ENCODE data around the gene RMND5B. TPM values are rescaled to one million over a fixed set of nuclear protein-coding genes. Genes with fewer than 3 reads are reported as not detected.

The RMND5B gene
- total and polyA plus RNA-seq, 7 donors, result 43.5 to 80.2 (median 53.6) TPM

DNA sequence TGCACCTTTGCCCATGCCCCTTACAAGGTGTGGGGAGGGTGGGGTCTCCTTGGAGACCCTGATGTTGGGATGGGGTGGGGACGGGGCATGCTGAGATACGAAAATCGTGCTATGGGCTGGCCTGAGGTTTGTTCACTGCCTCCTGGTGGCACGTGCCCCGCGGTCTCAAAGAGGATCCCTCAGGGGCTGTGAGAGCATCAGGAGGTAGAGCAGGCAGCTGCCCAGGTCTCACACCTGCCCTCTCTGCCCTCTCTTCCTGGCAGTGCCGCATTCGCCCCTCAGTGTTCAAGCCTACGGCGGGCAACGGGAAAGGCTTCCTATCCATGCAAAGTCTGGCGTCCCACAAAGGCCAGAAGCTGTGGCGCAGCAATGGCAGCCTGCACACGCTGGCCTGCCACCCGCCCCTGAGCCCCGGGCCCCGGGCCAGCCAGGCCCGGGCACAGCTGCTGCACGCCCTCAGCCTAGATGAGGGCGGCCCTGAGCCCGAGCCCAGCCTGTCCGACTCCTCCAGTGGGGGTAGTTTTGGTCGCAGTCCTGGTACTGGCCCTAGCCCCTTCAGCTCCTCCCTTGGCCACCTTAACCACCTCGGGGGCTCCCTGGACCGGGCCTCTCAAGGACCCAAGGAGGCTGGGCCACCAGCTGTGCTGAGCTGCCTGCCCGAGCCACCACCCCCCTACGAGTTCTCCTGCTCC is 10.8 kb upstream of the RMND5B start:
- H3K4me1 ChIP-seq, result peaks cover 46% of the 10 kb centered on the region
- TF ChIP-seq, protein P1, sequence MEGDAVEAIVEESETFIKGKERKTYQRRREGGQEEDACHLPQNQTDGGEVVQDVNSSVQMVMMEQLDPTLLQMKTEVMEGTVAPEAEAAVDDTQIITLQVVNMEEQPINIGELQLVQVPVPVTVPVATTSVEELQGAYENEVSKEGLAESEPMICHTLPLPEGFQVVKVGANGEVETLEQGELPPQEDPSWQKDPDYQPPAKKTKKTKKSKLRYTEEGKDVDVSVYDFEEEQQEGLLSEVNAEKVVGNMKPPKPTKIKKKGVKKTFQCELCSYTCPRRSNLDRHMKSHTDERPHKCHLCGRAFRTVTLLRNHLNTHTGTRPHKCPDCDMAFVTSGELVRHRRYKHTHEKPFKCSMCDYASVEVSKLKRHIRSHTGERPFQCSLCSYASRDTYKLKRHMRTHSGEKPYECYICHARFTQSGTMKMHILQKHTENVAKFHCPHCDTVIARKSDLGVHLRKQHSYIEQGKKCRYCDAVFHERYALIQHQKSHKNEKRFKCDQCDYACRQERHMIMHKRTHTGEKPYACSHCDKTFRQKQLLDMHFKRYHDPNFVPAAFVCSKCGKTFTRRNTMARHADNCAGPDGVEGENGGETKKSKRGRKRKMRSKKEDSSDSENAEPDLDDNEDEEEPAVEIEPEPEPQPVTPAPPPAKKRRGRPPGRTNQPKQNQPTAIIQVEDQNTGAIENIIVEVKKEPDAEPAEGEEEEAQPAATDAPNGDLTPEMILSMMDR (IDR thresholded peaks at IDR 0.05), result no peak
- peak overlapping the region; percentile 71 for H3K27ac ChIP-seq
- H3K9me3 ChIP-seq, result no peaks in the 10 kb centered on the region
- DNase-seq (no peak), ATAC-seq (peak in 3 of 4 donors; percentile 20 to 56 (median 22))
- 41 to 54% (median 47%) methylated on average over 17 to 27 of the region's 27 CpGs for WGBS, 3 donors
- peaks cover 0 to 16% (median 0%) of the 10 kb centered on the region in 3 donors for H3K27me3 ChIP-seq (ENCODE audit: insufficient read depth in 3 of 3, low read length in 2 of 3)
- intact Hi-C loops (cut with DNase I), result loop anchor here in 1 of 2 donors (5.0 kb wide), 1 partner anchor 43 kb away; no protein-coding TSS in a partner anchor
- no peak overlapping the region for H3K4me3 ChIP-seq
- H3K36me3 ChIP-seq (ENCODE audit: insufficient read depth in 1 of 2, low read depth in 1 of 2), result no peaks in the 10 kb centered on the region

DNA sequence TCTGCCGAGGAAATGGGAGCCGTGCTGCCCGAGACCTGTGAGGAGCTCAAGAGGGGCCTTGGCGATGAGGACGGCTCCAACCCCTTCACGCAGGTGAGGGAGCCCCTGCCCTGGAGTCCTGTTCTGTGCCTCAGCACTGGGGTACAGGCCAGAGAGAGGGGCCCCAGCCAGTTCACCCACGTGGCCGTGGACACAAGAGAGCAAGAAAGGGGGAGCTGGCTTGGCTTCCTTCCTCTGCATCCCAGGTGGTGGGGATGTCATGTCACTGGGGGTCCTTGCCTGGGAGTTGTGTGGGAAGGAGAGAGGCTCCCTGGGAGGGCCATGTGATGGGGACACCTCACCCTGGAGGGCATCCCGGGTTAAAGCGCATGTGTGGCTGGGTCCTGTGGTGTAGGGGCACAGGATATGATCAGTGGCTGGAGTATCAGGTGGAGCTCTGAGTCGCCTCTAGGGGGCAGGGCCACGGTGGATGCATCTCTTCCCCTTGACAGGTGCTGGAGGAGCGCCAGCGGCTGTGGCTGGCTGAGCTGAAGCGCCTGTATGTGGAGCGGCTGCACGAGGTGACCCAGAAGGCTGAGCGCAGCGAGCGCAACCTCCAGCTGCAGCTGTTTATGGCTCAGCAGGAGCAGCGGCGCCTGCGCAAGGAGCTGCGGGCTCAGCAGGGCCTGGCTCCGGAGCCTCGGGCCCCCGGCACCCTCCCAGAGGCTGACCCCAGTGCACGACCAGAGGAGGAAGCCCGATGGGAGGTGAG is 10.0 kb upstream of the RMND5B start:
- H3K9me3 ChIP-seq, result no peaks in the 10 kb centered on the region
- TF ChIP-seq, protein P1 (IDR thresholded peaks at IDR 0.05), result peak; percentile 56
- peak overlapping the region; percentile 71 for H3K27ac ChIP-seq
- DNase-seq (peak; percentile 90 to 98), ATAC-seq (peak; percentile 94 to 96 (median 94))
- peaks cover 46% of the 10 kb centered on the region for H3K4me1 ChIP-seq
- H3K36me3 ChIP-seq (ENCODE audit: insufficient read depth in 1 of 2, low read depth in 1 of 2), result no peaks in the 10 kb centered on the region
- H3K27me3 ChIP-seq (ENCODE audit: insufficient read depth in 3 of 3, low read length in 2 of 3), result peaks cover 0 to 9% (median 0%) of the 10 kb centered on the region in 3 donors
- WGBS, 3 donors, result 7 to 20% (median 8%) methylated on average over 24 to 29 of the region's 29 CpGs
- peak overlapping the region; percentile 65 for H3K4me3 ChIP-seq
- intact Hi-C loops (cut with DNase I), result no loop called here

DNA sequence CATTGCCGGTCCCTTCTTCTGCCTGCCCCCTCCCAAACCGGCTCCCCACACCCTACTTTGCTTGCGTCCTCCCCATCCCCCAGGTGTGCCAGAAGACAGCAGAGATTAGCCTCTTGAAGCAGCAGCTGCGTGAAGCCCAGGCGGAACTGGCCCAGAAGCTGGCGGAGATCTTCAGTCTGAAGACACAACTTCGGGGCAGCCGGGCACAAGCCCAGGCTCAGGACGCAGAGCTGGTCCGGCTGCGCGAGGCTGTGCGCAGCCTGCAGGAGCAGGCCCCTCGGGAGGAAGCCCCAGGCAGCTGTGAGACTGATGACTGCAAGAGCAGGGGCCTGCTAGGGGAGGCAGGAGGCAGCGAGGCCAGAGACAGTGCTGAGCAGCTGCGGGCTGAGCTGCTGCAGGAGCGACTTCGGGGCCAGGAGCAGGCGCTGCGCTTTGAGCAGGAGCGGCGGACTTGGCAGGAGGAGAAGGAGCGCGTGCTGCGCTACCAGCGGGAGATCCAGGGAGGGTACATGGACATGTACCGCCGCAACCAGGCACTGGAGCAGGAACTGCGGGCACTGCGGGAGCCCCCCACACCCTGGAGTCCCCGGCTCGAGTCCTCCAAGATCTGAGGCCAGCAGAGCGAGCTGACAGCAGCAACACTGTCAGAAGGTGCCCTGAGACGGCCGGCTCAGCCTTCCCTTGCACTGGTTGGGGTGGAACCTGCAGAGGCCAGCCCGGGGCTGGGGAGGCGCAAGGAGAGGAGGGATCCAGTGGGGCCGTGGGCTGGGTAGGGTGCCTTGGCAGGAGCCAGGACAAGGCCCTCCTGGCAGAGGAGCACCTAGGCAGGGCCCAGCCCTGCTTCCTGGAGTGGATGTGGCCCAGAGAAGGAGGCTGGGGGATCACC is 9.2 kb upstream of the RMND5B start:
- no peaks in the 10 kb centered on the region for H3K9me3 ChIP-seq
- peak in 1 of 2 donors; percentile 79 for DNase-seq
- intact Hi-C loops (cut with DNase I), result no loop called here
- H3K4me1 ChIP-seq, result peaks cover 46% of the 10 kb centered on the region
- 16 to 20% (median 17%) methylated on average over 30 to 38 of the region's 38 CpGs for WGBS, 3 donors
- TF ChIP-seq, protein P1 (IDR thresholded peaks at IDR 0.05), result no peak
- H3K4me3 ChIP-seq, result peak overlapping the region; percentile 65
- peak; percentile 40 to 76 (median 58) for ATAC-seq
- H3K27me3 ChIP-seq (ENCODE audit: insufficient read depth in 3 of 3, low read length in 2 of 3), result peaks cover 0 to 1% (median 0%) of the 10 kb centered on the region in 3 donors
- H3K36me3 ChIP-seq (ENCODE audit: insufficient read depth in 1 of 2, low read depth in 1 of 2), result no peaks in the 10 kb centered on the region
- peak overlapping the region; percentile 71 for H3K27ac ChIP-seq

DNA sequence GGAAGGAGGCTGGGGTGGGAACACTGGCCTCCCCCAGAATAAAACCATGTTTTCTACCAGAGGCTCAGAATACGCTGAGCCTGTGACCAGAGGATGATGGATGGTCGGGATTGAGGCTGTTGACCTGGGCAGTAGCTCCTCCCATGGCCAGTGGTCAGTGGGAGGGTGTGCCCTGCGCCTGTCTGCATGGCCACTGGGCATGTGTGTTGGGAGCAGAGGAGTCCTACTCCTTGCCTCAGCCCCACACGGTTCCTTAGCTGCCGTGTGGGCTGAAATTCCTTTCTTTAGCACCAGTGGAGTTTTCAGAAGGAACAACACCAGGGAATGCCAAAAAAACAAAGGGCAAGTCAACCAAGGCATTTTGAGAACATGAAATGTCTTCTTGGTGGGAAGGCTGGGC is 8.5 kb upstream of the RMND5B start:
- Histone ChIP-seq H3K4me1 (peaks cover 46% of the 10 kb centered on the region), H3K27ac (peak overlapping the region; percentile 71), H3K4me3 (peak overlapping the region; percentile 65), H3K27me3 (ENCODE audit: insufficient read depth in 3 of 3, low read length in 2 of 3) (no peaks in the 10 kb centered on the region), H3K9me3 (no peaks in the 10 kb centered on the region), H3K36me3 (ENCODE audit: insufficient read depth in 1 of 2, low read depth in 1 of 2) (no peaks in the 10 kb centered on the region)
- ATAC-seq (no peak), DNase-seq (no peak)
- TF ChIP-seq, protein P1 (IDR thresholded peaks at IDR 0.05), result no peak
- intact Hi-C loops (cut with DNase I), result no loop called here
- WGBS, 3 donors, result 65 to 72% (median 72%) methylated on average over 5 of the region's 5 CpGs
